Measurements from ENCODE around the gene PODNL1. TPM values are rescaled to one million over a fixed set of nuclear protein-coding genes. Genes with fewer than 3 reads are reported as not detected.

Gene PODNL1
- polyA plus RNA-seq, 1 donor (not counting 4 experiments of a cell fraction or from before 2014, with no cell fraction given): 1.0 TPM

- Histone ChIP-seq H3K27me3 (ENCODE audit: control insufficient read depth, extremely low read depth, insufficient read depth, low read length) (no peaks in the 10 kb centered on the region), H3K9me1 (ENCODE audit: control insufficient read depth, extremely low read depth, insufficient read depth, low read length) (no peaks in the 10 kb centered on the region), H3K4me2 (ENCODE audit: control insufficient read depth, extremely low read depth, insufficient read depth, low read depth, low read length) (no peak overlapping the region), H3K9me3 (ENCODE audit: control insufficient read depth, low read depth, low read length) (no peaks in the 10 kb centered on the region), H3K9ac (ENCODE audit: control insufficient read depth, extremely low read depth, insufficient read depth, low read length) (no peak overlapping the region), H3K4me3 (ENCODE audit: control insufficient read depth in 2 of 3, extremely low read depth in 1 of 3, insufficient read depth in 2 of 3, low read depth in 1 of 3, low read length in 3 of 3) (no peak overlapping the region), H3K79me2 (ENCODE audit: control insufficient read depth, insufficient read depth, low read length) (no peaks in the 10 kb centered on the region), H3K27ac (ENCODE audit: control insufficient read depth, insufficient read depth, low read length) (no peak overlapping the region), H2AFZ (ENCODE audit: control insufficient read depth, low read length) (no peak overlapping the region), H3K36me3 (ENCODE audit: control insufficient read depth in 2 of 2, extremely low read depth in 1 of 2, insufficient read depth in 2 of 2, low read length in 2 of 2) (peaks cover 10 to 12% of the 10 kb centered on the region in 2 experiments), H4K20me1 (ENCODE audit: control insufficient read depth, extremely low read depth, insufficient read depth, low read length) (no peaks in the 10 kb centered on the region), H3K4me1 (ENCODE audit: control insufficient read depth, extremely low read depth, insufficient read depth, low read length) (peaks cover 3% of the 10 kb centered on the region)
- TF ChIP-seq CTCF (optimal IDR thresholded peaks at IDR 0.05 in 1 of 3, IDR thresholded peaks at IDR 0.05 in 1 of 3, conservative IDR thresholded peaks at IDR 0.05 in 1 of 3; ENCODE audit: extremely low read depth in 1 of 3, insufficient read depth in 2 of 3, low read length in 3 of 3) (no peak), EZH2 (IDR thresholded peaks at IDR 0.05; ENCODE audit: low read length) (no peak)
- dilution Hi-C loops (cut with MboI; ENCODE audit: extremely low pct_ligation_motif_present, low sequenced_read_pairs): no loop called here
- DNase-seq (ENCODE audit: low read depth, low spot score) (no peak), FAIRE-seq (no peak)
Observed at GRCh38 chr19:13969897-13970296, 31.7 kb upstream of the PODNL1 start.

- peaks cover 3% of the 10 kb centered on the region for H3K4me1 ChIP-seq (ENCODE audit: control insufficient read depth, extremely low read depth, insufficient read depth, low read length)
- no peak overlapping the region for H3K4me2 ChIP-seq (ENCODE audit: control insufficient read depth, extremely low read depth, insufficient read depth, low read depth, low read length)
- H3K79me2 ChIP-seq (ENCODE audit: control insufficient read depth, insufficient read depth, low read length): no peaks in the 10 kb centered on the region
- H3K4me3 ChIP-seq (ENCODE audit: control insufficient read depth in 2 of 3, extremely low read depth in 1 of 3, insufficient read depth in 2 of 3, low read depth in 1 of 3, low read length in 3 of 3): no peak overlapping the region
- dilution Hi-C loops (cut with MboI; ENCODE audit: extremely low pct_ligation_motif_present, low sequenced_read_pairs): no loop called here
- no peak overlapping the region for H3K27ac ChIP-seq (ENCODE audit: control insufficient read depth, insufficient read depth, low read length)
- TF ChIP-seq CTCF (optimal IDR thresholded peaks at IDR 0.05 in 1 of 3, IDR thresholded peaks at IDR 0.05 in 1 of 3, conservative IDR thresholded peaks at IDR 0.05 in 1 of 3; ENCODE audit: extremely low read depth in 1 of 3, insufficient read depth in 2 of 3, low read length in 3 of 3): no peak
- no peak for TF ChIP-seq EZH2 (IDR thresholded peaks at IDR 0.05; ENCODE audit: low read length)
- no peak for FAIRE-seq
- DNase-seq (ENCODE audit: low read depth, low spot score): no peak
- no peaks in the 10 kb centered on the region for H3K27me3 ChIP-seq (ENCODE audit: control insufficient read depth, extremely low read depth, insufficient read depth, low read length)
- no peak overlapping the region for H3K9ac ChIP-seq (ENCODE audit: control insufficient read depth, extremely low read depth, insufficient read depth, low read length)
- no peaks in the 10 kb centered on the region for H4K20me1 ChIP-seq (ENCODE audit: control insufficient read depth, extremely low read depth, insufficient read depth, low read length)
- H3K9me1 ChIP-seq (ENCODE audit: control insufficient read depth, extremely low read depth, insufficient read depth, low read length): no peaks in the 10 kb centered on the region
- H3K9me3 ChIP-seq (ENCODE audit: control insufficient read depth, low read depth, low read length): no peaks in the 10 kb centered on the region
- H2AFZ ChIP-seq (ENCODE audit: control insufficient read depth, low read length): no peak overlapping the region
- peaks cover 10 to 12% of the 10 kb centered on the region in 2 experiments for H3K36me3 ChIP-seq (ENCODE audit: control insufficient read depth in 2 of 2, extremely low read depth in 1 of 2, insufficient read depth in 2 of 2, low read length in 2 of 2)
Observed at GRCh38 chr19:13968999-13969398, 30.8 kb upstream of the PODNL1 start.

Data from keratinocyte (primary cell).